Testis (tissue), 3 donors: ENCODE measurements around the gene PREB. TPM values are rescaled to one million over a fixed set of nuclear protein-coding genes. Genes with fewer than 3 reads are reported as not detected.
A peak's percentile ranks its signal among the peaks of the same experiment; 100 is the strongest.

Experiments used
- DNase-seq: peaks from one replicate; pipeline ENCODE4 v3.0.0-alpha.2; 2019
- H3K27ac ChIP-seq, 2 donors: fragments of 200-600 bp; sonication (generic); one replicate each; pipeline ENCODE4 v1.5.1; 2019
- H3K27me3 ChIP-seq: fragments of 200-600 bp; sonication (generic); one replicate; pipeline ENCODE4 v1.5.1; 2019
- H3K36me3 ChIP-seq: fragments of 200-600 bp; sonication (generic); one replicate; pipeline ENCODE4 v1.5.1; 2017; ENCODE audit warnings: low read depth; ENCODE audit errors: missing control alignments
- H3K4me1 ChIP-seq: fragments of 200-600 bp; sonication (generic); one replicate; pipeline ENCODE4 v1.5.1; 2019
- H3K4me3 ChIP-seq, 2 donors: fragments of 200-600 bp; sonication (generic); one replicate each; pipeline ENCODE4 v1.5.1; 2017 to 2019
- H3K9me3 ChIP-seq: fragments of 200-600 bp; sonication (generic); one replicate; pipeline ENCODE4 v1.5.1; 2017
- CTCF ChIP-seq, 3 experiments: fragments of 450-650 bp in 2 of 3; fragments of 200-600 bp in 1 of 3; sonication (generic) in 1 of 3; IDR thresholded peaks; one replicate each; pipeline ENCODE4 v1.5.1; 2016 to 2019; ENCODE audit warnings: antibody characterized with exemption in 3 of 3, mild to moderate bottlenecking in 2 of 3, moderate library complexity in 1 of 3
- POLR2A ChIP-seq: fragments of 450-650 bp; IDR thresholded peaks from one replicate; pipeline ENCODE4 v1.6.1; 2017; ENCODE audit warnings: antibody characterized with exemption, mild to moderate bottlenecking, moderate library complexity
- WGBS, 2 donors: methylation state at CpG; one replicate each; pipeline ENCODE4 v1.1.5; 2018; 5-methylcytosine and 5-hydroxymethylcytosine counted together
- intact Hi-C: fragments of 100-400 bp; cut with DNase I; formaldehyde crosslinking; loops from one replicate; pipeline ENCODE4 v1.15.1; 2023; ENCODE audit warnings: low total_unique reads
- polyA plus RNA-seq: library from polyadenylated mRNA; stranded (reverse); fragments of 350-450 nt; fragmentation: Illumina TruSeq; extraction: RNeasy Lipid Tissue Mini Kit (QIAGEN cat#74804); gene quantifications from one replicate; pipeline ENCODE4 v1.2.3, GENCODE V29; 2014; ENCODE audit warnings: low read depth, low replicate concordance; ENCODE audit not compliant: insufficient read depth
- total RNA-seq, 2 donors: library from RNA; depleted of rRNA; stranded (reverse); fragments of >200 nt; gene quantifications; one replicate each; pipeline ENCODE4 v1.2.3, GENCODE V29; 2016

The PREB gene
- total and polyA plus RNA-seq, 3 donors from 2014 or later = 62.4 to 84.0 (median 82.0) TPM

DNA sequence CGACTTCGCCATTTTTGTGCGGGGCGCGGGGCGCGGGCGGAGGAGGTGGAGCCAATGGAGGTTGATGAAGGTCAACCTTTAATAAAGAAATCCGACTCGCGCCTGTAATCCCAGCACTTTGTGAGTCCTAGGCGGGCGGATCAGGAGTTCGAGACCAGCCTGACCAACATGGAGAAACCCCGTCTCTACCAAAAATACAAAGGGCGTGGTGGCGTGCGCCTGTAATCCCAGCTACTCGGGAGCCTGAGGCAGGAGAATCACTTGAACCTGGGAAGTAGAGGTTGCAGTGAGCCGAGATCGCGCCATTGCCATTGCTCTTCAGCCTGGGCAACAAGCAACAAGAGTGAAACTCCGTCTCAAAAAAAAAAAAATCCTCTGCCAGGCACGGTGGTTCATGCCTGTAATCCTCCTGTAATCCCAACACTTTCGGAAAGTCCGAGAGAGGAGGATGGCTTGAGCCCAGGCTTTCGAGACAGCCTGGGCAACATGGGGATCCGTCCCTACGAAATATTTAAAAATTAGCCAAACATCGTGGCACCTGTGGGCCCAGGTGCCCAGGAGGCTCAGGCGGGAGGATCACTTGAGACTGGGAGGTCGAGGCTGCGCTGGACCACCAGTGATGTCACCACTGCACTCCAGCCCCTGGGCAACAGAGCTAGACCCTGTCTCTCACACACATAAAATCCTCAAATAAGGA is 493 bp upstream of the PREB start:
- Histone ChIP-seq H3K27ac (peak overlapping the region in 1 of 2 donors; percentile 22), H3K27me3 (no peaks in the 10 kb centered on the region), H3K9me3 (no peaks in the 10 kb centered on the region), H3K36me3 (no peaks in the 10 kb centered on the region), H3K4me1 (peaks cover 11% of the 10 kb centered on the region), H3K4me3 (peak overlapping the region; percentile 95 to 100)
- 45 to 53% methylated on average over 23 to 33 of the region's 33 CpGs for WGBS, 2 donors
- DNase-seq = no peak
- intact Hi-C loops = no loop called here
- TF ChIP-seq CTCF (IDR thresholded peaks at IDR 0.05) (no peak), POLR2A (no peak)

GRCh38 chr2:27133195-27133875 is 1.1 kb downstream of the PREB start:
- no peak for TF ChIP-seq CTCF (IDR thresholded peaks at IDR 0.05)
- TF ChIP-seq POLR2A = no peak
- no peaks in the 10 kb centered on the region for H3K36me3 ChIP-seq
- no peak for DNase-seq
- no peaks in the 10 kb centered on the region for H3K27me3 ChIP-seq
- H3K27ac ChIP-seq = peak overlapping the region; percentile 85 to 94
- no peaks in the 10 kb centered on the region for H3K9me3 ChIP-seq
- H3K4me1 ChIP-seq = peaks cover 11% of the 10 kb centered on the region
- WGBS, 2 donors = 12 to 26% methylated on average over 12 to 14 of the region's 14 CpGs
- H3K4me3 ChIP-seq = peak overlapping the region; percentile 95 to 100
- intact Hi-C loops = no loop called here

- Histone ChIP-seq H3K4me1 (peaks cover 11% of the 10 kb centered on the region), H3K36me3 (no peaks in the 10 kb centered on the region), H3K4me3 (no peak overlapping the region), H3K27ac (no peak overlapping the region), H3K9me3 (no peaks in the 10 kb centered on the region), H3K27me3 (no peaks in the 10 kb centered on the region)
- TF ChIP-seq CTCF (IDR thresholded peaks at IDR 0.05) (no peak), POLR2A (no peak)
- no peak for DNase-seq
- intact Hi-C loops = no loop called here
- WGBS, 2 donors = 83 to 84% methylated on average over 8 to 11 of the region's 11 CpGs
Observed at GRCh38 chr2:27131429-27131828, 3.0 kb downstream of the PREB start.

GRCh38 chr2:27130396-27130795 is 4.0 kb downstream of the PREB start:
- Histone ChIP-seq H3K4me3 (no peak overlapping the region), H3K4me1 (peaks cover 11% of the 10 kb centered on the region), H3K27me3 (no peaks in the 10 kb centered on the region), H3K36me3 (no peaks in the 10 kb centered on the region), H3K27ac (no peak overlapping the region), H3K9me3 (no peaks in the 10 kb centered on the region)
- TF ChIP-seq POLR2A = no peak
- no peak for TF ChIP-seq CTCF (IDR thresholded peaks at IDR 0.05)
- 72 to 83% methylated on average over 10 of the region's 10 CpGs for WGBS, 2 donors
- DNase-seq = no peak
- intact Hi-C loops = no loop called here
